Ovary (tissue), 9 donors: ENCODE measurements around the gene ZNF556. TPM values are rescaled to one million over a fixed set of nuclear protein-coding genes. Genes with fewer than 3 reads are reported as not detected.

Source experiments
- DNase-seq, 5 donors: peaks; one replicate each; pipeline ENCODE4 v3.0.0-alpha.2; 2019 to 2020
- H3K27ac ChIP-seq, 2 donors: fragments of 200-600 bp; one replicate each; pipeline versions ENCODE4 v1.5.1 to v1.8.0; 2019 to 2022
- H3K27me3 ChIP-seq: fragments of 200-600 bp; one replicate; pipeline ENCODE4 v1.8.0; 2022
- H3K36me3 ChIP-seq: fragments of 200-600 bp; sonication (generic); one replicate; pipeline ENCODE4 v1.5.1; 2019
- H3K4me1 ChIP-seq: one replicate; pipeline ENCODE4 v1.8.1; 2013; ENCODE audit warnings: mild to moderate bottlenecking, moderate library complexity; ENCODE audit not compliant: insufficient read depth
- H3K4me3 ChIP-seq: fragments of 200-600 bp; sonication (generic); one replicate; pipeline ENCODE4 v1.5.1; 2017
- H3K9me3 ChIP-seq, 2 donors: fragments of 200-600 bp in 1 of 2; sonication (generic) in 1 of 2; one replicate each; pipeline versions ENCODE4 v1.5.1 to v1.8.1; 2013 to 2019; ENCODE audit warnings: mild to moderate bottlenecking in 1 of 2, moderate library complexity in 1 of 2
- CTCF ChIP-seq, 3 donors: fragments of 450-650 bp in 2 of 3; fragments of 200-600 bp in 1 of 3; IDR thresholded peaks; one replicate each; pipeline versions ENCODE4 v1.5.1 to v1.8.0; 2016 to 2022; ENCODE audit warnings: antibody characterized with exemption in 3 of 3, mild to moderate bottlenecking in 1 of 3
- EP300 ChIP-seq: sonication (generic); formaldehyde crosslinking; IDR thresholded peaks from one replicate; pipeline ENCODE4 v1.6.1; 2017; ENCODE audit warnings: antibody characterized with exemption
- POLR2A ChIP-seq: fragments of 450-650 bp; IDR thresholded peaks from one replicate; pipeline ENCODE4 v1.6.1; 2017; ENCODE audit warnings: antibody characterized with exemption, mild to moderate bottlenecking, moderate library complexity
- WGBS, 3 donors: extraction: QIAGEN DNeasy Blood & Tissue Kit in 1 of 3; methylation state at CpG; one replicate each; pipeline versions ENCODE4 v1.1.5 to v1.1.7; 2013 to 2017; 5-methylcytosine and 5-hydroxymethylcytosine counted together
- intact Hi-C, 4 donors: fragments of 100-400 bp; cut with DNase I; formaldehyde crosslinking; loops; one replicate each; pipeline versions ENCODE4 v1.11.0 to v1.15.1; 2022 to 2023
- polyA plus RNA-seq, 2 donors: library from polyadenylated mRNA; stranded (reverse); fragments of 200-250 nt in 1 of 2; fragments of 350-450 nt in 1 of 2; fragmentation: Illumina TruSeq in 1 of 2; extraction: RNeasy Lipid Tissue Mini Kit (QIAGEN cat#74804) in 1 of 2; gene quantifications; one replicate each; pipeline ENCODE4 v1.2.3, GENCODE V29; 2013 to 2014
- total RNA-seq, 7 donors: library from RNA; depleted of rRNA in 2 of 7; stranded (reverse); fragments of >200 nt in 2 of 7; fragmentation: NEBNext Ultra II Directional in 3 of 7; extraction: Animal tissue kit (Norgen Biotek cat#: 25700) in 3 of 7; gene quantifications; one replicate each; pipeline versions ENCODE4 v1.1.0 to v1.2.4, GENCODE V29; 2016 to 2023
- donor health status: DM: no; HTN: no; CAD: no; lungs with moderate emphysema.
- donor health status: DM: no; HTN: no; CAD: no.
- donor health status: Bipolar disorder and iron deficiency.
- donor health status: DM: yes; HTN: yes; CAD: no.
- donor health status: DM: no; HTN: no; CAD: no.
- donor health status: DM: yes; HTN: yes; CAD: no.

ZNF556 gene
- total and polyA plus RNA-seq, 9 donors, result 2.8 to 9.0 (median 6.7) TPM

GRCh38 chr19:2922987-2923386 lies 55.9 kb downstream of the ZNF556 start:
- H3K9me3 ChIP-seq, result no peaks in the 10 kb centered on the region
- intact Hi-C loops, result loop anchor here in 1 of 4 donors (5.0 kb wide), 1 partner anchor 996 kb away; no protein-coding TSS in a partner anchor
- TF ChIP-seq EP300 (no peak), POLR2A (no peak), CTCF (IDR thresholded peaks at IDR 0.05) (no peak)
- no peak for DNase-seq
- H3K27ac ChIP-seq, result no peak overlapping the region
- H3K4me1 ChIP-seq, result peaks cover 3% of the 10 kb centered on the region
- no peaks in the 10 kb centered on the region for H3K27me3 ChIP-seq
- H3K36me3 ChIP-seq, result no peaks in the 10 kb centered on the region
- WGBS, 3 donors, result 32 to 53% (median 36%) methylated on average over 5 of the region's 5 CpGs
- H3K4me3 ChIP-seq, result no peak overlapping the region

DNA sequence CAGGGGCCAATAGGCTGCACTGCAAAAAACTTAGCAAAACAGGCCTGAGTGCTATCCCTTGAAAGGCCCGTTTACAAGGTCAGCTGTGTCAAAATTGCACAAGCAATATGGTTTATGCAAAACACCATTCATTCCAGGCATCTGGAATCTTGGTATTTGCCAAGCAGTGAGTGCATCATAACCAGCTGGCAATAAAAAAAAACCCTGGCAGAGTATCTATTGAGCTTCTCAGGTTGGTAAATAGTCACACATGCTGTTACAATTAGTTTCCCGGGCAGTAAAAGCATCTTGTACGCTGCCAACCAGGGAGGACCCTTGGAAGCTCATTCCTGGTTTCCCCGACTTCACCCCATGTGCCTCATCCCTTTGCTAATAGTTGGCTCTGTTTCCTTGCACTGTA lies 56.4 kb downstream of the ZNF556 start:
- no peaks in the 10 kb centered on the region for H3K9me3 ChIP-seq
- no peak for DNase-seq
- no peaks in the 10 kb centered on the region for H3K27me3 ChIP-seq
- no peaks in the 10 kb centered on the region for H3K36me3 ChIP-seq
- intact Hi-C loops, result loop anchor here in 1 of 4 donors (5.0 kb wide), 1 partner anchor 996 kb away; no protein-coding TSS in a partner anchor
- TF ChIP-seq CTCF (IDR thresholded peaks at IDR 0.05) (no peak), EP300 (no peak), POLR2A (no peak)
- H3K4me1 ChIP-seq, result peaks cover 3% of the 10 kb centered on the region
- H3K4me3 ChIP-seq, result no peak overlapping the region
- no peak overlapping the region for H3K27ac ChIP-seq
- WGBS, 3 donors, result 5 to 8% (median 5%) methylated on average over 4 of the region's 4 CpGs

- Histone ChIP-seq H3K9me3 (no peaks in the 10 kb centered on the region), H3K27ac (no peak overlapping the region), H3K27me3 (no peaks in the 10 kb centered on the region), H3K4me1 (peaks cover 3% of the 10 kb centered on the region), H3K4me3 (no peak overlapping the region), H3K36me3 (no peaks in the 10 kb centered on the region)
- WGBS, 3 donors, result 79 to 90% (median 88%) methylated on average over 50 to 53 of the region's 53 CpGs
- TF ChIP-seq CTCF (IDR thresholded peaks at IDR 0.05) (no peak), POLR2A (no peak), EP300 (no peak)
- intact Hi-C loops, result no loop called here
- DNase-seq, result no peak
These were observed 59.4 kb downstream of the ZNF556 start for GRCh38 chr19:2926341-2927031.

GRCh38 chr19:2927032-2927430 lies 59.9 kb downstream of the ZNF556 start:
- TF ChIP-seq CTCF (IDR thresholded peaks at IDR 0.05) (no peak), EP300 (no peak), POLR2A (no peak)
- H3K36me3 ChIP-seq, result no peaks in the 10 kb centered on the region
- no peak overlapping the region for H3K27ac ChIP-seq
- DNase-seq, result no peak
- WGBS, 3 donors, result 93 to 97% (median 96%) methylated on average over 18 of the region's 18 CpGs
- no peaks in the 10 kb centered on the region for H3K27me3 ChIP-seq
- no peak overlapping the region for H3K4me3 ChIP-seq
- intact Hi-C loops, result no loop called here
- H3K4me1 ChIP-seq, result peaks cover 1% of the 10 kb centered on the region
- H3K9me3 ChIP-seq, result no peaks in the 10 kb centered on the region

Other genes with a start within 250 kb of the ZNF556 start
- 10 to 100 TPM in 5 of 7 donors, 1 to 10 TPM in 2; 4.1 to 36.3 (median 15.9) TPM for gene GNG7, start 164.6 kb upstream of the ZNF556 start, total RNA-seq
- gene GNG7, start 164.6 kb upstream of the ZNF556 start, polyA plus RNA-seq, result 10 to 100 TPM in 1 of 2 donors, 1 to 10 TPM in 1; 7.8 to 12.3 TPM
- 10 to 100 TPM in 1 of 7 donors, 1 to 10 TPM in 5, under 1 TPM in 1; 0.24 to 16.0 (median 8.0) TPM for gene DIRAS1, start 146.0 kb upstream of the ZNF556 start, total RNA-seq
- gene DIRAS1, start 146.0 kb upstream of the ZNF556 start, polyA plus RNA-seq, result 1 to 10 TPM; 2.1 to 5.2 TPM
- 10 to 100 TPM; 12.2 to 40.2 (median 18.3) TPM for gene SLC39A3, start 127.3 kb upstream of the ZNF556 start, total RNA-seq
- gene SLC39A3, start 127.3 kb upstream of the ZNF556 start, polyA plus RNA-seq, result 10 to 100 TPM; 11.6 to 18.2 TPM
- 10 to 100 TPM; 42.0 to 65.3 (median 53.4) TPM for gene SGTA, start 84.1 kb upstream of the ZNF556 start, total RNA-seq
- gene SGTA, start 84.1 kb upstream of the ZNF556 start, polyA plus RNA-seq, result 10 to 100 TPM; 27.0 to 65.5 TPM
- 10 to 100 TPM; 26.2 to 54.7 (median 39.5) TPM for gene THOP1, start 81.8 kb upstream of the ZNF556 start, total RNA-seq
- gene THOP1, start 81.8 kb upstream of the ZNF556 start, polyA plus RNA-seq, result 10 to 100 TPM; 11.3 to 44.3 TPM
- gene ZNF554, start 47.5 kb upstream of the ZNF556 start, total RNA-seq, result 10 to 100 TPM in 1 of 7 donors, 1 to 10 TPM in 6; 4.9 to 10.5 (median 7.6) TPM
- gene ZNF554, start 47.5 kb upstream of the ZNF556 start, polyA plus RNA-seq, result 1 to 10 TPM; 5.7 to 6.9 TPM
- gene ZNF555, start 25.9 kb upstream of the ZNF556 start, total RNA-seq, result 10 to 100 TPM in 6 of 7 donors, 1 to 10 TPM in 1; 4.5 to 18.0 (median 14.8) TPM
- 1 to 10 TPM; 5.7 to 6.7 TPM for gene ZNF555, start 25.9 kb upstream of the ZNF556 start, polyA plus RNA-seq
- 1 to 10 TPM; 3.7 to 6.5 (median 5.1) TPM for gene ZNF57, start 33.6 kb downstream of the ZNF556 start, total RNA-seq
- gene ZNF57, start 33.6 kb downstream of the ZNF556 start, polyA plus RNA-seq, result 1 to 10 TPM; 4.7 TPM
- 1 to 10 TPM; 3.0 to 7.4 (median 6.1) TPM for gene ZNF77, start 77.6 kb downstream of the ZNF556 start, total RNA-seq
- gene ZNF77, start 77.6 kb downstream of the ZNF556 start, polyA plus RNA-seq, result 1 to 10 TPM; 4.0 to 5.2 TPM
- 1 to 10 TPM in 2 of 7 donors, under 1 TPM in 5; 0.41 to 1.2 (median 0.79) TPM for gene TLE6, start 110.2 kb downstream of the ZNF556 start, total RNA-seq
- gene TLE6, start 110.2 kb downstream of the ZNF556 start, polyA plus RNA-seq, result 1 to 10 TPM in 1 of 2 donors, under 1 TPM in 1; 0.70 to 1.2 TPM
- gene TLE2, start 161.9 kb downstream of the ZNF556 start, total RNA-seq, result 10 to 100 TPM; 31.1 to 43.9 (median 36.4) TPM
- 10 to 100 TPM; 15.1 to 21.4 TPM for gene TLE2, start 161.9 kb downstream of the ZNF556 start, polyA plus RNA-seq
- gene TLE5, start 195.2 kb downstream of the ZNF556 start, total RNA-seq, result 100 to 1,000 TPM; 274 to 670 (median 503) TPM
- gene TLE5, start 195.2 kb downstream of the ZNF556 start, polyA plus RNA-seq, result 100 to 1,000 TPM; 241 to 530 TPM
- gene GNA11, start 227.0 kb downstream of the ZNF556 start, total RNA-seq, result 10 to 100 TPM; 27.3 to 66.7 (median 57.1) TPM
- 10 to 100 TPM; 44.0 to 46.2 TPM for gene GNA11, start 227.0 kb downstream of the ZNF556 start, polyA plus RNA-seq